Effector memory CD4-positive, alpha-beta T cell (primary cell): Measurements from ENCODE around the gene FAHD1.
"Not testable (repeated sequence)": the region's sequence is repeated elsewhere in the genome, so short reads cannot be mapped to it uniquely, and the experiment has no call there.

Experiments
- DNase-seq, 3 donors: peaks; one replicate each; pipeline ENCODE4 v3.0.0-alpha.2; 2020
- H3K27ac ChIP-seq: 2 replicates; pipeline ENCODE4 v1.7.0; 2013; ENCODE audit warnings: mild to moderate bottlenecking, low read length, moderate library complexity; ENCODE audit not compliant: insufficient read depth, poor library complexity, severe bottlenecking
- H3K27me3 ChIP-seq: replicated peaks from 2 replicates; pipeline ENCODE4 v1.7.0; 2013; ENCODE audit warnings: mild to moderate bottlenecking, low read length; ENCODE audit not compliant: insufficient read depth, control insufficient read depth, poor library complexity, severe bottlenecking
- H3K36me3 ChIP-seq: 2 replicates; pipeline ENCODE4 v1.7.0; 2013; ENCODE audit warnings: mild to moderate bottlenecking, low read length, moderate library complexity; ENCODE audit not compliant: control insufficient read depth, insufficient read depth
- H3K4me1 ChIP-seq: 2 replicates; pipeline ENCODE4 v1.7.0; 2013; ENCODE audit warnings: low read length, mild to moderate bottlenecking; ENCODE audit not compliant: control insufficient read depth, insufficient read depth, poor library complexity, severe bottlenecking
- H3K4me3 ChIP-seq: 2 replicates; pipeline ENCODE4 v1.7.0; 2013; ENCODE audit warnings: low read length, low read depth, mild to moderate bottlenecking; ENCODE audit not compliant: insufficient read depth, poor library complexity, severe bottlenecking
- H3K9me3 ChIP-seq: 2 replicates; pipeline ENCODE4 v1.7.0; 2013; ENCODE audit warnings: mild to moderate bottlenecking, low read length, moderate library complexity; ENCODE audit not compliant: control insufficient read depth

Gene FAHD1

GRCh38 chr16:1799263-1799662 is 27.7 kb upstream of the FAHD1 start:
- not testable (repeated sequence) for H3K36me3 ChIP-seq, H3K4me1 ChIP-seq, H3K27ac ChIP-seq, H3K4me3 ChIP-seq, H3K9me3 ChIP-seq, H3K27me3 ChIP-seq, DNase-seq

- Histone ChIP-seq H3K27ac (no peak overlapping the region), H3K27me3 (no peaks in the 10 kb centered on the region), H3K9me3 (no peaks in the 10 kb centered on the region), H3K4me3 (no peak overlapping the region), H3K36me3 (no peaks in the 10 kb centered on the region), H3K4me1 (no peaks in the 10 kb centered on the region)
- no peak for DNase-seq
These were observed 26.3 kb upstream of the FAHD1 start for GRCh38 chr16:1800701-1801100.

GRCh38 chr16:1807626-1808025 is 19.4 kb upstream of the FAHD1 start:
- Histone ChIP-seq H3K27me3 (no peaks in the 10 kb centered on the region), H3K27ac (no peak overlapping the region), H3K4me3 (no peak overlapping the region), H3K9me3 (no peaks in the 10 kb centered on the region), H3K36me3 (peaks cover 38% of the 10 kb centered on the region), H3K4me1 (no peaks in the 10 kb centered on the region)
- no peak for DNase-seq

- Histone ChIP-seq H3K36me3 (peaks cover 42% of the 10 kb centered on the region), H3K9me3 (no peaks in the 10 kb centered on the region), H3K27me3 (no peaks in the 10 kb centered on the region), H3K4me3 (no peak overlapping the region), H3K4me1 (no peaks in the 10 kb centered on the region), H3K27ac (no peak overlapping the region)
- no peak for DNase-seq
These were observed 18.3 kb upstream of the FAHD1 start for GRCh38 chr16:1808691-1809090.

- H3K27me3 ChIP-seq = no peaks in the 10 kb centered on the region
These were observed 17.7 kb upstream of the FAHD1 start for GRCh38 chr16:1809281-1809801.

GRCh38 chr16:1810106-1810505 is 16.9 kb upstream of the FAHD1 start:
- Histone ChIP-seq H3K9me3 (no peaks in the 10 kb centered on the region), H3K4me1 (no peaks in the 10 kb centered on the region), H3K36me3 (peaks cover 46% of the 10 kb centered on the region), H3K27ac (no peak overlapping the region), H3K4me3 (no peak overlapping the region), H3K27me3 (no peaks in the 10 kb centered on the region)
- no peak for DNase-seq

More at GRCh38 chr16:1809281-1809801, 17.7 kb upstream of the FAHD1 start:
- H3K27ac ChIP-seq = no peak overlapping the region
- no peak for DNase-seq
- no peaks in the 10 kb centered on the region for H3K9me3 ChIP-seq
- no peaks in the 10 kb centered on the region for H3K4me1 ChIP-seq
- peaks cover 44% of the 10 kb centered on the region for H3K36me3 ChIP-seq
- no peak overlapping the region for H3K4me3 ChIP-seq

GRCh38 chr16:1810536-1810935 is 16.5 kb upstream of the FAHD1 start:
- H3K4me3 ChIP-seq = no peak overlapping the region
- no peak for DNase-seq
- no peaks in the 10 kb centered on the region for H3K4me1 ChIP-seq
- no peaks in the 10 kb centered on the region for H3K27me3 ChIP-seq
- H3K9me3 ChIP-seq = no peaks in the 10 kb centered on the region
- peaks cover 50% of the 10 kb centered on the region for H3K36me3 ChIP-seq
- H3K27ac ChIP-seq = no peak overlapping the region

- H3K4me3 ChIP-seq = no peak overlapping the region
- peak in 1 of 3 donors; percentile 15 for DNase-seq
- no peak overlapping the region for H3K27ac ChIP-seq
- no peaks in the 10 kb centered on the region for H3K27me3 ChIP-seq
- H3K36me3 ChIP-seq = peaks cover 56% of the 10 kb centered on the region
- no peaks in the 10 kb centered on the region for H3K9me3 ChIP-seq
- H3K4me1 ChIP-seq = no peaks in the 10 kb centered on the region
These were observed 14.3 kb upstream of the FAHD1 start for GRCh38 chr16:1812732-1813163.

- no peak overlapping the region for H3K4me3 ChIP-seq
- DNase-seq = no peak
- no peak overlapping the region for H3K27ac ChIP-seq
- H3K4me1 ChIP-seq = no peaks in the 10 kb centered on the region
- H3K27me3 ChIP-seq = no peaks in the 10 kb centered on the region
- no peaks in the 10 kb centered on the region for H3K9me3 ChIP-seq
- H3K36me3 ChIP-seq = peaks cover 60% of the 10 kb centered on the region
These were observed 11.5 kb upstream of the FAHD1 start for GRCh38 chr16:1815461-1815860.

- H3K27ac ChIP-seq = no peak overlapping the region
- H3K27me3 ChIP-seq = no peaks in the 10 kb centered on the region
- DNase-seq = no peak
- H3K36me3 ChIP-seq = peaks cover 66% of the 10 kb centered on the region
- no peaks in the 10 kb centered on the region for H3K9me3 ChIP-seq
- H3K4me1 ChIP-seq = no peaks in the 10 kb centered on the region
- no peak overlapping the region for H3K4me3 ChIP-seq
These were observed 10.4 kb upstream of the FAHD1 start for GRCh38 chr16:1816396-1817275.
